ENCODE measurements around the gene MOV10L1.

The MOV10L1 gene

DNA sequence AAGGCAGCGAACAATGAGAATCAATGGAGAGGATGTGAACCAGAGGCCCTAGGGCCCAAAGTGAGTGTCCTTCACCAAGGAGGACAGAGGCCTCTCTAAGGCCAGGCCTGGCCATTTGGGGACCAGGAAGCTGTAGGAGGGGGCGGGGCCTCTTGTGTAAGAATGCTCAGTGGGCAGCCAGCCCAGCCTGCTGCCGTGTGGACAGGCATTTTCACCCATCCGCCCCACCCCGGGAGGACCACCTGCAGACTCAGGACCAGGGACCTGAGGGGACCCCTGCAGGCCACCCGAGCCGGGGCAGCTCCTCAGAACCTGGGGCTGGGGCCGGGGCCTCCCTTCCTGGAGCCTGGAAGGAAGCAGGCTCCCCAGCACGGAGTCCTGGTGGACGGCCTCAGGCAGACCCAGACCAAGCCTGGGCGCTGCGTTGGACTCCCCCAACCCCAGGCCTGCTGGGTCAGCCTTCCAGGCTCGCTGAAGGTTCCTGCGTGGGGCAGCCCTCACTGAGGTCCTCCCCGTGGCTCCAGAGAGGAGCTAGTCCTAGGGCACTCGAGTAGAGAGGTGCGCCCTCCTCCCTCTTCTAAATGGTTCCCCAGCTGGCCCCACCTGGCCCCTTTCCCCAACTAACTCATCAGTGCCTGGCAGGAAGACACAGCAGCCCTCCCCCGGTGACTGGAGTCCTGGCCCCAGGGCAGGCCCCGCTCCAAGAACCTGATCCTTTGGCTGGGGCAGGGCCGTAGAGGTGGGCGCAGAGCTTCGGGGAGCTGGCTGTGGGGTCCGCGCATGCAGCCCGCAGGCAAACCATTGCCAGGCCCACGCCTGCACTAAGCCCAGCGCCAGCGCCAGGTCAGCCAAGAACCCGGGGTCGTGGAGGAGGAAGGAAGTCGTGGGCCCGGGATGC lies 94.4 kb downstream of the MOV10L1 start:
- Histone ChIP-seq H3K4me1 (ENCODE audit: control insufficient read depth, insufficient read depth, low read length) (peaks cover 11% of the 10 kb centered on the region), H3K9me3 (ENCODE audit: control insufficient read depth, low read length) (no peaks in the 10 kb centered on the region), H3K27ac (ENCODE audit: insufficient read depth, low read depth, low read length, poor library complexity, severe bottlenecking) (no peak overlapping the region), H3K36me3 (ENCODE audit: control insufficient read depth, insufficient read depth, low read length) (no peaks in the 10 kb centered on the region), H3K27me3 (ENCODE audit: control insufficient read depth, insufficient read depth, low read length, poor library complexity, severe bottlenecking) (peaks cover 14% of the 10 kb centered on the region), H3K4me3 (ENCODE audit: insufficient read depth, low read depth, low read length) (no peak overlapping the region)
- WGBS, 2 experiments, result 69 to 70% methylated on average over 32 of the region's 32 CpGs

DNA sequence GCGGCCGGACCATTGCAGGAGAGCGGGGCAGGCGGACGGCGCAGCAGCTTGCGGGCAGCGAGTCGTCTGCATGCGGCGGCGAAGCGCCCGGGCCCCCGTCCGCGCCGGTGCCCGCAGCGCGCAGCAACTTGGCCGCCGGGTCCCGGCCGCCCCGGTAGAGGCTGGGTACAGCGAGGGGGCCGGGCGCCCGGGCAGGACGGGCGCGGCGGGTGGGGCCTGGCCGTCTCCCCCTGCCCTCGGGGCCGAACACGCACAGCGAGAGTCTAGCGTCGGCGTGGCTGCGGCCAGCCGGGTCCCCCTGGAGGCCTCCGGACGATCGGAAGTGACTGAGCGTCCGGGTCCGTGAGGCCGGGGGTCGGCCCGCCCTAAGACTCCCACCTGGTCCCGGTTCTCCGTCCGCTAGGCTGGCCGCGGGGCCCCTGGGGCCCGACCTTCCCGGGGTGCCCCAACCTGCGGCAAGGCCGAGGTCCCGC lies 95.1 kb downstream of the MOV10L1 start:
- Histone ChIP-seq H3K4me3 (ENCODE audit: insufficient read depth, low read depth, low read length) (peak overlapping the region; percentile 39), H3K27me3 (ENCODE audit: control insufficient read depth, insufficient read depth, low read length, poor library complexity, severe bottlenecking) (peaks cover 14% of the 10 kb centered on the region), H3K9me3 (ENCODE audit: control insufficient read depth, low read length) (no peaks in the 10 kb centered on the region), H3K4me1 (ENCODE audit: control insufficient read depth, insufficient read depth, low read length) (peaks cover 11% of the 10 kb centered on the region), H3K36me3 (ENCODE audit: control insufficient read depth, insufficient read depth, low read length) (no peaks in the 10 kb centered on the region), H3K27ac (ENCODE audit: insufficient read depth, low read depth, low read length, poor library complexity, severe bottlenecking) (no peak overlapping the region)
- WGBS, 2 experiments, result 35 to 39% methylated on average over 63 of the region's 63 CpGs

DNA sequence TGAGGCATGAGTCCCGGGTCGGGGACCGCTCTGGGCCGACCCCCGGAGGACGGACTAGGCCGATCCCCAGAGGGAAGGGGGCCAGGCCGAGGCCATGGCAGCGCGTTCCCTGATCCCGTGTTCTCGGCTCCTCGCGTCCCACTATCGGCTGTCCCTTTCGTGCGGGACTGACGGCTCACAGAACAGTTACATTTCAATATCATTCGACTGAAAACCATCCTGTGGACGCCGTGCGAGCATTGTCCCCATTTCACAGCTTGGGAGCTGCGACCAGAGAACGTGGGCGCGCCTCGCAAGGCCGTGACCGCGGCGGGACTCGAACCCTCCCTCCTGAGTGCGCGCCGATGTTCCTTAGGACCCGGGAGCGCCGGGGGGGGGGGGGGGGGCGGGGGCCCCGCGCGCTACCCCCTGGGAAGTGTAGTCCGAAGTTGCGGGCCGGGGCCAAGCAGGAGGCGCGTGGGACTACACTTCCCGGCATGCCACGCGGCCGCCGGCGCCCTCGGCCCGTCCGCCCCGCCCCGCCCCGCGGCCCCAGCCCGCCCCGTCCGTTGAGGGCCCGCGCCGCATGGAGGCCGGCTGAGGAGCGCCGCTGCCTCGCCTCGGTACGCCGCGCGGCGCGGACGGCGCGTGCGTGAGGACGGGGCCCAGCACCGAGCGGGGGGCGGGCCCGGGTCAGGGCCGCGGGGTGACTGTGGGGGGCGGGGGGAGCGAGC lies 95.7 kb downstream of the MOV10L1 start, which contains the start of gene TRABD:
TRABD (plus strand) TSS at position 539 of the 713 bp plus-strand sequence. CDS start 7,148 bp downstream, outside the sequence.
- H3K36me3 ChIP-seq (ENCODE audit: control insufficient read depth, insufficient read depth, low read length), result no peaks in the 10 kb centered on the region

DNA sequence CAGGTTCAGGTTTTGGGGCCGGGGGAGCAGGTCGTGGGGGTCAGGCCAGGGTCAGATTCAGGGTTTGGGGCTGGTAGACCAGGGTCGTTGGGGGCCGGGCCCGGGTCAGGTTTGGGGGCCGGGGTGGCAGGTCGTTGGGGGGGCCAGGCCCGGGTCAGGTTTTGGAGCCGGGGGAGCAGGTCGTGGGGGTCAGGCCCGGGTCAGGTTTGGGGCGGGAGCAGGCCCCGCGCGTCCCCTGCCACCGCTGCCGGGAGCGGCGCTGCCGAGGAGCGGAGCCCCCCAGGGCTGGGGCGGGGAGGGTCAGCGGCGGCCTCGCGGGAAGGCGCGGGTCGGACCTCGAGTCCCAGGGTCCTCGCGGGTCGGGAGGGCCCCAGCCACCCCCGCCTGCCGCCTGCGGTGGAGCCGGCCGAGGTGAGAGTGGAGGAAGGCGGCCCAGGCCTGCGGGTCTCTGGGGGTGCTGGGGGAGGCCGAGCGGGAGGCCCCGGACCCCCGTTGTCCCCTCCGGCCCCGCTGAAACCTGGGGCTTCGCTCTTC lies 96.4 kb downstream of the MOV10L1 start:
- H3K9me3 ChIP-seq (ENCODE audit: control insufficient read depth, low read length), result no peaks in the 10 kb centered on the region
- no peaks in the 10 kb centered on the region for H3K36me3 ChIP-seq (ENCODE audit: control insufficient read depth, insufficient read depth, low read length)
- peaks cover 14% of the 10 kb centered on the region for H3K27me3 ChIP-seq (ENCODE audit: control insufficient read depth, insufficient read depth, low read length, poor library complexity, severe bottlenecking)
- no peak overlapping the region for H3K27ac ChIP-seq (ENCODE audit: insufficient read depth, low read depth, low read length, poor library complexity, severe bottlenecking)
- 1% methylated on average over 47 of the region's 47 CpGs for WGBS, 2 experiments
- H3K4me1 ChIP-seq (ENCODE audit: control insufficient read depth, insufficient read depth, low read length), result peaks cover 11% of the 10 kb centered on the region
- peak overlapping the region; percentile 62 for H3K4me3 ChIP-seq (ENCODE audit: insufficient read depth, low read depth, low read length)

More for the DNA sequence above, 95.7 kb downstream of the MOV10L1 start, which contains the start of gene TRABD:
- no peak within 1 kb of the TSS for H3K27ac ChIP-seq (ENCODE audit: insufficient read depth, low read depth, low read length, poor library complexity, severe bottlenecking)
- WGBS, 2 experiments, result 8 to 10% methylated on average over 81 to 87 of the region's 90 CpGs
- peak within 1 kb of the TSS; percentile 62 for H3K4me3 ChIP-seq (ENCODE audit: insufficient read depth, low read depth, low read length)
- peaks cover 14% of the 10 kb centered on the region for H3K27me3 ChIP-seq (ENCODE audit: control insufficient read depth, insufficient read depth, low read length, poor library complexity, severe bottlenecking)
- H3K4me1 ChIP-seq (ENCODE audit: control insufficient read depth, insufficient read depth, low read length), result peaks cover 11% of the 10 kb centered on the region
- no peaks in the 10 kb centered on the region for H3K9me3 ChIP-seq (ENCODE audit: control insufficient read depth, low read length)

DNA sequence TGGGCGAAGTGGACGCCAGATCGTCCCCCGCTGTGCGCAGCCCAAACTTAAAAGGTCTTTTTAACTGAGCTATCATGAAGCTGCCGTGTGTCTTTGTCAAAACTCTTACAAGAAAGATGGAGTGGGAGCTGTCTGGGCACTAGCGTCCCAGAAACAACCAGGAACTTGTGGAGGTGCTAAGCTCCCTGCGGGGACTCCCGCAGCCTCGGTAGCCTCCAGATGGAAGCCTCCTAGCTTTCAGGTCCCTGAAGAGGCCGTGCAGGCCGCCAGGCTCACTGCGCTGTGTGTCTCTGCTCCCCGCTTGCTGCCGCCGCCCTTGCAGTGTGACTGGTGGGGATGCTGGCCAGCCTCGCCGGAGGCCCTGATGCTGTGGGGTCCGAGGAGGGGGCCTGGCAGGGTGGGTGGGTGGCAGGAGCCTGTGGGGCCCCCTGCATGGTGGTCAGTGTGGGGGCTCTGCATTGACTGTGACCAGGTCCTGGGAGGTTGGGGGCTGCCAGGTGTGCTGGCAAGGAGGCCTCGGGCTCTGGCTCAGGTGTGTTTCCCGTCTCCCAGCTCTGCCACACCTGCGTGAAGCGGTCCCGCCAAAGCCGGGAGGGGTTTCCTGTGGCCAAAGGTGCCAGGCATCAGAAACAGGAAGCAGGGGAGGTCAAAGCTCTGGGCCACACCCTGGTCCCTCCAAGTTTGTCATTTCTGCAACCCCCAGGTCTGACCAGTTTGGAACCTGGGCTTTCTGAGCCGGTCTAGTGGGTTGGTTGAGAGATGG lies 97.1 kb downstream of the MOV10L1 start:
- Histone ChIP-seq H3K27me3 (ENCODE audit: control insufficient read depth, insufficient read depth, low read length, poor library complexity, severe bottlenecking) (peaks cover 14% of the 10 kb centered on the region), H3K36me3 (ENCODE audit: control insufficient read depth, insufficient read depth, low read length) (no peaks in the 10 kb centered on the region), H3K27ac (ENCODE audit: insufficient read depth, low read depth, low read length, poor library complexity, severe bottlenecking) (no peak overlapping the region), H3K4me1 (ENCODE audit: control insufficient read depth, insufficient read depth, low read length) (peaks cover 11% of the 10 kb centered on the region), H3K4me3 (ENCODE audit: insufficient read depth, low read depth, low read length) (peak overlapping the region; percentile 62), H3K9me3 (ENCODE audit: control insufficient read depth, low read length) (no peaks in the 10 kb centered on the region)
- WGBS, 2 experiments, result 52 to 54% methylated on average over 26 of the region's 26 CpGs

DNA sequence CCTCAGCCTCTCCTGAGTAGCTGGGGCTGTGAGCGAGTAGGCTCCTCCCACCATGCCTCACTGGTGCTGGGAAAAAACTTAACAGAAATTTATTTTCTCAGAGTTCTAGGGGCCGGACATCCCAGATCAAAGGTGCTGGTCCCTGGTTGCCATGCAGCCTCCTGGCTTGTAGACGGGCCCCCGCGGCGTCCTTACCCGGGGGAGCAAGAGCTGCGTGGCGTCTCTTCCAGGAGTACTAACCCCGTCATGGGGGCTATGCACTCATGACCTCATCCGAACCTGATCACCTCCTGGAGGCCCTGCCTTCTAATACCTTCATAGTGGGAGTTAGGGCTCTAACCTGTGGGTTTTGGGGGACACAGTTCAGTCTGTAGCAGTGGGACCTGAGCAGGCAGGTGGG lies 98.5 kb downstream of the MOV10L1 start:
- Histone ChIP-seq H3K27me3 (ENCODE audit: control insufficient read depth, insufficient read depth, low read length, poor library complexity, severe bottlenecking) (peaks cover 14% of the 10 kb centered on the region), H3K4me1 (ENCODE audit: control insufficient read depth, insufficient read depth, low read length) (peaks cover 9% of the 10 kb centered on the region), H3K4me3 (ENCODE audit: insufficient read depth, low read depth, low read length) (no peak overlapping the region), H3K27ac (ENCODE audit: insufficient read depth, low read depth, low read length, poor library complexity, severe bottlenecking) (no peak overlapping the region), H3K9me3 (ENCODE audit: control insufficient read depth, low read length) (no peaks in the 10 kb centered on the region), H3K36me3 (ENCODE audit: control insufficient read depth, insufficient read depth, low read length) (no peaks in the 10 kb centered on the region)
- 95 to 96% methylated on average over 11 of the region's 11 CpGs for WGBS, 2 experiments

DNA sequence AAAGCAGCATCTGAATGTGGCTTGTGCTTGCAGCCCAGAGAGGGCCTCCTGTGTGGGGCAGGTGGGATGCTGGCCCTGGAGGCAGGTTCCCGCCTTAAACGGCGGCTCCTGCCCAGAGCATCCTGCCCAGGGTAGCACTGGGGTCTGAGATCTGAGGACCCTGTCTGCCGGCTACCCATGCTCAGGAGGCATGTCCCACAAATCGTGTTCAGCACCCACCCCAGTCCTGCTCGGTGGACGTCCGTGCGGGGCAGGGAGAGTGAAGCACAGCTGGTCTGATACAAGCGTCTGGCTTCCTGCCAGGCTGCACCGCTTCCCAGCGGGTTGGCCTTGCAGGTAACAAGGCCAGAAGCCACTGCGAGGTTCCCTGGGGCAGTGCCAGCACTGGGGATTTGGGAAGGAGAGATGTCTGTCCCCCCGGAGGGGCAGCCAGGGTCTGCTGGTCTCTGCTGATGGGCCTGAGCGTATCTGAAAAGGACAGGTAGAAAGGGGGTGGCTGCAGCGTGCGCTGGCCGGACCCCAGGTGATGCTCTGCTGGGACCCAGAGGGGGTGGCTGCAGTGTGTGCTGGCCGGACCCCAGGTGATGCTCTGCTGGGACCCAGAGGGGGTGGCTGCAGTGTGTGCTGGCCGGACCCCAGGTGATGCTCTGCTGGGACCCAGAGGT lies 99.5 kb downstream of the MOV10L1 start:
- Histone ChIP-seq H3K27ac (ENCODE audit: insufficient read depth, low read depth, low read length, poor library complexity, severe bottlenecking) (no peak overlapping the region), H3K36me3 (ENCODE audit: control insufficient read depth, insufficient read depth, low read length) (no peaks in the 10 kb centered on the region), H3K4me3 (ENCODE audit: insufficient read depth, low read depth, low read length) (no peak overlapping the region), H3K4me1 (ENCODE audit: control insufficient read depth, insufficient read depth, low read length) (peaks cover 3% of the 10 kb centered on the region), H3K27me3 (ENCODE audit: control insufficient read depth, insufficient read depth, low read length, poor library complexity, severe bottlenecking) (peaks cover 12% of the 10 kb centered on the region), H3K9me3 (ENCODE audit: control insufficient read depth, low read length) (no peaks in the 10 kb centered on the region)
- WGBS, 2 experiments, result 94% methylated on average over 20 of the region's 20 CpGs

DNA sequence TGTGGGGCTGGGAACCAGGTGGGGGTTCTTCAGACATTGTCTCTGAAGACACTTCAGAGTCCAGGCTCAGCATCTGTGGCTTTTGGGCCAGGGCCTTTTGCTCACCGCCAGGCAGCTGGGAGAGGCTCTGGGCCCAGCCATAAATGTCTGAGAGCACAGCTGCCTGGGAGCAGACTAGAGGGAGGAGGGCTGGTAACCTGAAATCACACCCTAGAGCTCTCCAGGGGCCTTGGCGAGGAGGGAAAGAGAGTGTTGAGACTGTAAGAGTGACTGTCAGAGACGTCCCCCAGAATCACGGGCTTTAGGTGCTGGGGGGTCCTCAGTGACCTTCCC lies 100.0 kb downstream of the MOV10L1 start:
- 81 to 86% methylated on average over 4 of the region's 4 CpGs for WGBS, 2 experiments
- H3K4me3 ChIP-seq (ENCODE audit: insufficient read depth, low read depth, low read length), result no peak overlapping the region

DNA sequence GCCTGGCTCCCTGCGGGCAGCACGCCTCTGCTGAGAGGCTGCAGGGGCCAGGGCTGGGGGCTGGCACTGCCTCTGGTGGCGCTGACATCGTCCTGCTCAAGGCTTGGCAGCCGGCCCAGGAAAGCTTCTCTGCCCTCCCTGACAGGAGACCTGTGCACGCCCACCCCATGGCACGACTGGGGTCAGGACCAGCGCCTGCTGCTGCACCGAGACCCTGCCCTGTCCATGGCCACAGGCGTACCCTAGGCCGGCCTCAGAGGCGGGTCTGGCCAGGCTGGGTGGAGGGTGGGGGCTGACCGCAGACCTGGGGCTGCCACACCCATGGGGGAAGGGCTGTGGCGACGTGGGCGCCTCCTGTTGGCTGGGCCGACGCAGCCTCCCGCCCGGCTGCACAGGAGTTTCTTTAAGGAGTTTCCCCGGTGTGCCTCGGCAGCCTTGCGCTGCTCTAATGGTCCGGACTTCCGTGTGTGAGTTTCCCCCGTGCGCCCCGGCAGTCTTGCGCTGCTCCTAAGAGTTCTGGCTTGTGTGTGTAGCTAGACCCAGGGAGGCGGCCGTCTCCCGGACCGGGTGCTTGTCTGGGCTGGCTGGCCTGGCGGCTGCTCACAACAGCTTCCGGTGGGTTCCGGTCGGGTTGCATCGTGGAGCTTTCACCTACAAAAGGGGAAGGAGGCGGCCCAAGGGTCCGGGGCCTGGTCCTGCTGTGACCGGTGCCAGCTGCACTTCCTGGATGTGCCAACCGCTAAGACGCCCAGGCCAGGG lies 100.6 kb downstream of the MOV10L1 start:
- peaks cover 2% of the 10 kb centered on the region for H3K27me3 ChIP-seq (ENCODE audit: control insufficient read depth, insufficient read depth, low read length, poor library complexity, severe bottlenecking)
- H3K9me3 ChIP-seq (ENCODE audit: control insufficient read depth, low read length), result no peaks in the 10 kb centered on the region
- H3K36me3 ChIP-seq (ENCODE audit: control insufficient read depth, insufficient read depth, low read length), result no peaks in the 10 kb centered on the region
- no peak overlapping the region for H3K27ac ChIP-seq (ENCODE audit: insufficient read depth, low read depth, low read length, poor library complexity, severe bottlenecking)
- 73 to 74% methylated on average over 43 of the region's 43 CpGs for WGBS, 2 experiments
- no peak overlapping the region for H3K4me3 ChIP-seq (ENCODE audit: insufficient read depth, low read depth, low read length)
- H3K4me1 ChIP-seq (ENCODE audit: control insufficient read depth, insufficient read depth, low read length), result no peaks in the 10 kb centered on the region

More for the DNA sequence above, 100.0 kb downstream of the MOV10L1 start:
- no peaks in the 10 kb centered on the region for H3K4me1 ChIP-seq (ENCODE audit: control insufficient read depth, insufficient read depth, low read length)
- H3K9me3 ChIP-seq (ENCODE audit: control insufficient read depth, low read length), result no peaks in the 10 kb centered on the region
- H3K27me3 ChIP-seq (ENCODE audit: control insufficient read depth, insufficient read depth, low read length, poor library complexity, severe bottlenecking), result peaks cover 7% of the 10 kb centered on the region
- no peak overlapping the region for H3K27ac ChIP-seq (ENCODE audit: insufficient read depth, low read depth, low read length, poor library complexity, severe bottlenecking)
- no peaks in the 10 kb centered on the region for H3K36me3 ChIP-seq (ENCODE audit: control insufficient read depth, insufficient read depth, low read length)

All from ectodermal cell (in vitro differentiated cells).